NCI-H1694 (cell line): ENCODE measurements around the gene TCN2.
"Not testable (repeated sequence)": the region's sequence is repeated elsewhere in the genome, so short reads cannot be mapped to it uniquely, and the experiment has no call there.

Experiments used
- DNase-seq: peaks from one replicate; lab custom pipeline; 2025; lab: John Stamatoyannopoulos, UW

The TCN2 gene

DNA sequence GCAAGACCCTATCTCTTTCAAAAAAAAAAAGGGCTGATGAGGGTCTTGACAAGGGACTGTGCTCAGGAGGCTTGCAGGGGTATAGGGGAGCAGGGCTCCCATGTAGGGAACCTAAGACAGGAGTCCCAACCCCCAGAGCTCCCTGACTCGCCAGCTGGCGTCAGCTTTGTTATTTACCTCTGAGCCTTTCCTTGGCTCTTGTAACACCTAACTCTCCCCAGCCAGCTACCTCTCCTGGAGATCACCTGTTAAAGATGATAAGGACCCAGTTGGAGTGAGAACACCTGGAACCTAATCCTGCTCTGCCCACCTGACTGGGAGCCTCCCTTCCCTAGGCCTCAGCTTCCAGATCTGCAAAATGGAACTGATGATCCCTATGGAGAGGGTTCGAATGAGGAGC, 41.9 kb downstream of the TCN2 start:
- DNase-seq: no peak

DNA sequence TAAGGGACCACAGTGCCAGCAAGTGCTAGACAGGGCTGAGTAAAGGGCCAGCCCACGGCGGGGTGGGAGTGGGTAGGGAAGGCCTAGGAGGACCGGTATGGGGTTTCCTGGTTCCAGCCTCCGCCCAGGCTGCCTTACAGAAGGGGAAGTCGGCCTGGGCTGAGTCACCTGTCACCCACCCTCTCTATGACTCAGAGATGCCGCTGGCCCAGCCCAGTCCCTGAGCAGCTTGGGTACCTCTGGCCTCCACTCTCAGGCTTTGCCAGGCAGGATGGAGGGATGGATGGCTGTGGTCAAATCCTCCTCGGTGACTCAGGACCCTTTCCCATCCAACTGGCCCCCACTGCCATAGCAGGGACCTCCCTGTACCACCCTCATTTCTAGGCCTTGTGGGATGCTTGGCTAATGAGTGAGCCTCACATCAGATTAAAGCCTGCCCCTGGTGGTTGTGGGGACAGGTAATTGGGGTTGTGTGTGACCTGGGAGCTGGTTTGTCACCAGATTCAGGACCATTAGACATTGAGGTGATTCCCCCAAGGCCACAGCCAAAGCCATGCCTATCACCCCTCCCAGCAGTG, 42.5 kb downstream of the TCN2 start:
- no peak for DNase-seq

DNA sequence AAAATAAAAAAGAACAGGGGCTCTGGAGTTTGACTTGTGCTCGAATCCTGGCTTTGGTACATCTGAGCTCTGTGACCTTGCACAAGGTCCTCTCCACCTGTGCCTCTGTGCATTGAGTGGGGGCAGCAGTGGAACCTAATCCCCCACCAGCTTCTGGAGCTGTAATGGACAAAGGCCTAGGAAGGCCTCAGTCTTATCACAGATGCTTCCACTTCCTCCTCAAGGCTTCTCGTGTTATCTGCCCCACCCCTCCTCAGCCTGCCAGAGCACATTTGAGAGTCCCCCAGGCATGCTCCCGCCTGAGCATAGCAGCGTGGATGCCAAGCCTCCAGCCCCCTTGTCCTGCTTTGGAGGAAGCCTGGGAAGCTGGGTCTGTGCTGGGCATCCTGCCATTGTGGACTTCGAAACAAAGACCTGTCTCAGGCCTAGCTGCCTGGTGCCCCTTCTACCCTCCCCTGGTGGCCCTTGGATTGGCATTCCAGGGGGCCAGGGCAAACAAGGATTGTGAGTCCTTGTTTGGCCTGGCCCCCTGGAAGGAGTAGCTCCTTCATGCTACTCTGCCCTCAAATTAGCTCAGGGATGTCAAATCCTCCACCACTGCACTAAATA, 43.6 kb downstream of the TCN2 start:
- DNase-seq: no peak

DNA sequence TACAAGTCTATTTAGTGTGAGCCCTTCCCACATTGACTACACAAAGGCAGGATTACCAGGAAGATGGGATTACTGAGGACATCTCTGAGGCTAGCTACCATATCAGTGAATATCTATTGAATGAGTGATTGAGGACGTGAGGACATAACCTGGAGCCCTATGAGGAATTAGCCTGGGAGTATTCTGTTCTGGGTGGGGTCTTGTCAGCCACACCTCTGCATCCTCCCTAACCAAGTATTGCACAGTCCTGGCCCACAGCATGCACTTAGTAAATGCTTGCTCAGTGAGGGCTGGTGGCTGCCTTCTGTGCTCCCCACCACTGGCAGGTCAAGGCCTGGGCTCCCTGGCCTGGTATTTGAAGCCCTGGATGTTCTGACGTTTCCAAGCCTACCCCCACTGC, 45.9 kb downstream of the TCN2 start:
- no peak for DNase-seq

DNA sequence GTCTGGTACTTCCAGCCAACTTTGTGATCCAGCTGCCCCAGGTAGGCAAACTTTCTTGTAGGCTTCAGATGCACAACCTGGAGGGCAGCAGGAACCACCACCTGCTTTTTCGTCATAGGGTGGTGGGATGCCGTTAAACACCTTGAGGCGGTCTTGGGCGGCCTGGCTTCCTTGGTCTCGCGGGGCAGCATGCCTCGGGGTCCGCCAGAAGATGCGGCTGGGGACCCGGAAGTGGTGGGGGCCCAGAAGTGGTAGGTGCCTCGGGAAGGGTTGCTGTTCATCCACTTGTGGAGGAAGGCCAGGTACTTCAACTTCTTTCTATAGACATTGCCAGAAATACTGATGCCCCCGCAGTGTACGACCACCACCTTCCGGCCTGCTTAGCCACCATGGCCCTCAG, 47.4 kb downstream of the TCN2 start:
- no peak for DNase-seq

DNA sequence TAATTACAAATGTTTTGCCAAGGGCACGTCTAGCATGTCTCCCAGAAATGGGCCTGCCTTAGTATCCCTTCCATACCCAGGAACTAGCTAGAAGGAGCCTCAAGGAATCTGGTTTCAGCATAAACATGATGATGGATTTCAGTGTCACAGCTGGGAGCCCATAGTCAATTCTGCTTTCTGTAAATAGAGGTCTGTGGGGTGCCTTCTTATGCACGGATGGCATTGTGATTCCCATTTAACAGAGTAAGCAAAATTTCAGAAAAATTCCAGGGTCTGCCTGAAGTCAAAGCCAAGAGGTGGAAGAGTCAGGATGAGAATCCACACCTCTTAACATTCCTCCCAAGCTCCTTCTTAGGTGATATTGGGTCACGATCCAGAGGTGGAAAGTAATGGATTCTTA, 48.6 kb downstream of the TCN2 start:
- DNase-seq: no peak

DNA sequence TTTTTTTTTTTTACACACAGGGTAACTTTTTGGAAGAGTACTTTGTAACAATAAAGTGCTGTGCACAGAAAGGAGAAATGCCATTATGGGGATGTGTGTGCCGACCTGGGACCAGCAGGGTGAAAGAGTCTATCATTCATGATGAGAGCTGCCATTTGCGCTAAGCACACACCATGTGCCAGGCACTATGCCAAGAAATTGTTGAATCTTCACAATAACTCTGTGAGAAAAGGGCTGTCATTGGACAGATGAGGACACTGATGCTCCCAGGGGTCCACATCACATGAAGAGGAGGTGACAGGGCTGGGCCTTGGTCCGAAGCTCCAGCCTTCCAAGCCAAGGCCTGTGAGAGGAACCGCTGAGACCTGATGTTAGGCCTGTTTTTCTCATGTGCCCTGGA, 55.1 kb downstream of the TCN2 start:
- no peak for DNase-seq

DNA sequence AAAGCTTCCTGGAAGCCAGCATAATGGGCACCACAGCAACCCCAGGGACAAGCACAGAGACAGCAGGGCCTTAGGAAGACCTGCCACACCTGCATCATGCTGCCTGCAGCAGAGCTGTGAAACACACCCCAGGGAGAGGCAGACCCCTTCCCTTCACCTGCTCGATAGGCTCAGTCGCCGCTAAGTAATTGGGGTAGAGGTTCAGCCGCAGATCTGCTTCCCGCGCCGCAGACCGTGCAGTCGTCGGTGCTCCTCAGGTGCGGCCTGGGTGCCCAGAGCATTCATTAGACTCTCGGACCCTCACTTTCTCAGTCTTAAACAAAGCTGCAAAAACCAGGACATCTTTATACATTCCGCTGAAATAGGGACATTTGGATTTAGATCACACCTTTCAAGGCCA, 57.8 kb downstream of the TCN2 start:
- DNase-seq: no peak

DNA sequence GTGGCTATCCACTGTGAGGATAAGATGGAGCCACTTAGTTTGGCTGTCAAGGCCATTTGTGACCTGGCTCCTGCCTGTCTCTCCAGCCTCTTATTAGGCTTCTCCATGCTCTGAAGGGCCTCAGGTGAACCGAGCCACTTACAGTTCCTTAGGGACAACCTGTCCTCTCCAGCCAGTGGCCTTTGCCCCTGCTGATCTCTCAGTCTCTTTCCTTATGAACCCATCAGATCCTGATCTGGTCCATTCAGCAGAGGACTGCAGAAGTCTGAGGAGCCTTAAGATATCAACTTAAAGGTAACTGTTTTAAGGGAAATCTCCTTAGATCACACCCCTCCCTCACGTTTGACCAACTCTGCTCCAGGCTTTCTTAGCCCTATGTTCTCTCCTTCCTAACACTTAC, 58.3 kb downstream of the TCN2 start:
- DNase-seq: no peak

DNA sequence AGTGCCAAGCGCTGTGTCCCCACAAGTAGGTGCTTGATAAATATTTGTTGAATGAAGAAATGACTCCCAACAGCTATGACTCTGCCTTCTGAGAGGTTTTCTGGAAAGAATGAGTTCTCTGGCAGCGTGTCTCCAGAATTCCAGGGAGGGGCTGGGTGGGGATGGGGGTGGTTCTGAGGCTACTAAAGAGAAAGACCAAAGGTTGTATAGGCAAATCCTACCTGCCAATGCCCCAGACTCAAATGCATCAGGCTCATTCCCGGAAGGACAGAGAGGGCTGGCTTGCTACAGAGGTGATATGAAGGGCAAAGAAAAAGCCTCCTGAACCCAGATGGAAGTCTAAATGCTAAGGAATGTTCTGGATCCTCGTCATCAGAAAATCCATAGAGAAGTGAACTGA, 58.8 kb downstream of the TCN2 start:
- DNase-seq: no peak

DNA sequence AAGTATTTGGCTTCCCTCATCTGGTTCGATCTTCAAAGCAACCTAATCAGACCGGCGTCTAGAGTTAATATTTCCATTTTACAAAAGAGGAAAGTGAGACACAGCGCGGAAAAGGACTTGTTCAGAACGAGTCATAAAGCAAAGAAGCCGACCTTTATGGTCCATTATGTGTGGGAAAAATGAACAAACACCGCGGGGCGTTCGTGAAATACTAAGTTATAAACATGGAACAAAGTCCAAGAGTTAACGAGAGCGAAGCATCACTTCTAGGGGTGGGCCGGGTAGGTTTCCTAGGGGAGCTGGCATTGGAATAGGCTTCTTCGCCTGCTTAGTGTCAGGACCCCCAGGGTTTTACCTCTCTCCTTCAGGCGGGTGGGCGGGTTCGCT, 60.1 kb downstream of the TCN2 start:
- no peak for DNase-seq

DNA sequence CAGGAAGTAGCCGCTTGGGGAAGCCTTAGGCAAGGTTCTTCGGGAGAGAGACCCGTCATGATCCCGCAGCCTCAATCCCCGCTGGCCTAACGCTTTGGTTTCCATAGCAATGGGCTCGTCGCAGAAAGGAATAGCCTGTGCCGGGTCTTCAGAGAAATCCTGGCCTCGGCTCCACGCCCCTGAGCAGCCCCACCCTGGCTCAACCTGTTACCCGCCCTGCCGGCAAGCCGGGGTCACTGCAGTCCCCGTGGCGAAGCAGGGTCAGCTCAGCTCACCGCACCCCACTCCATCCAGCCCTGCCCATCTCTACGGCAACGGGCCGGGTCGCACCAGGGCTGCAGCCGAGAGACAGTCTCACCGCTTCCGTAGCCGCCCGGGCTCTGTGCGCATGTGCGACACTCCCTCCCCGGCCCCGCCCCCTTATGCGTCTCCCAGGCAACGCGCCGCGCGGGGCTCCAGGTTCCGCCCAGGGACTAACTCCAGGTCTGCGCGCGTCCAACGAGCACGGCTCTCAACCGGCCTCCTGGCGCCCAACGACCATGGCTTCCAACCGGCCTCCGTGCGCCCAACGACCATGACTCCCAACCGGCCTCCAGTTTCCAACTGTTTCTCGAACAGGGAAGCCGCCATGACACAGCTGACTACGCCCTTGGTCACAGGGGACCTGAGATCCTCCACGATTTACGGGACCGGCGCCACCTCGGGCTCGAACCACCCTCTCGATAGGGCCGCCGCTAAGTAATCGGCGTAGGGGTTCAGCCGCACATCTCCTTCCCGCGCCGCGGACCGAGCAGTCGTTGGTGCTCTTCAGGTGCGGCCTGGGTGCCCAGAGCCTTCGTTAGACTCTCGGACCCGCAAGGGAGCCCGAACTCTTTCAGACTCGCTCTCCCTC, 60.8 kb downstream of the TCN2 start, which contains the start of gene DUSP18:
Gene DUSP18, minus strand, starts transcription at position 382 of the 892 bp plus-strand sequence. CDS start 3,872 bp downstream, outside the sequence.
- peak; percentile 53 for DNase-seq

DNA sequence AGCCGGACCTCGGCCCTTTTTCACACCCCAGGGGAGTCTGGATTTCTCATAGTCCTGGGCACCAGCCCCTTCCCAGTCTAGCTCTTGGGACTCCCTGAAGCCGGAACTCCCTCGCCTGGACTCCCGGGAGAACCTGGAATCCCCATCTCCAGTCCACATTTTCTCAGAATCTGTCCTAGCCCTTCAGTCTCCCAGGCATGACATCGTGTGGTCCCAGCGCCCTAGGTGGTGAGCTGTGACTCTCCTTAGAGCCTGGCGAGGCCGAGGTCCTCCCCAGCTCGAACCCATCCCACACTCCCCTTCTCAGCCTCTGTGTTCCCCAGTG, 61.4 kb downstream of the TCN2 start:
- no peak for DNase-seq

DNA sequence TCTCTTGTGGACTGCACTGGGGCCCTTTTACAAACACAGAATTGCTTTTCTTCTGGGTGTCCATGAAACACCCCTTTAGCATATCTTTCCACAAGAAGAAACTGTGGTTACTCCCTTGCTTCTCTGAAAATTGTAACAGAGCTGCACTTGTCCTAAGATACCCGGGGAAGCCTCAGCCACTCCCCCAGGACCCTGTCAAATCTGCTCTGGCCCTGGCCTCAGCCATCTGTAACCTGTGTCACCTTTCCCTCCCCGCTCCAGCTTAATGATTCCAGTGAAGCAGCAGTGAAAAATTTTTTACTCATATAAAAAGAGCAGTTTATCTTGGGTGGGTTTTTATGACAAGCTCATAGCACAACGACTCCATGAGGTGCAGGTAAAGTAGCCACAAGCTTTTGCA, 64.1 kb downstream of the TCN2 start:
- DNase-seq: no peak

DNA sequence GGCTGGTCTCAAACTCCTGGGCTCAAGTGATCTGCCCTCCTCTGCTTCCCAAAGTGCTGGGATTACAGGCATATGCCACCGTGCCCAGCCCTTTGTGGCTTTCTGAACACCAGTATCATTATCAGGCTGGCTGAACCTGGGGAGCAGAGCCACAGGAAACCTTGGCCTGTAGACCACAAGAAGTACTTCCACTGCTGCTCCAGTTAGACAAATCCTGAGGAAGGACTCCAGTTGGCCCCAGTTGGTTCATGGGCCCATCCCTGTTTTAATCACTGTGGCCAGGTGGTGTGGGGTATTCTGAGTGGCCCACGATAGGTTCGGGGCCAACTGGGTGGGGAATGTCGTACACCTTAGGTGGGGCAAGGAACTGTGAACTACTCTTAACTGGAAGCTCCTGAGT, 66.2 kb downstream of the TCN2 start:
- DNase-seq: no peak

DNA sequence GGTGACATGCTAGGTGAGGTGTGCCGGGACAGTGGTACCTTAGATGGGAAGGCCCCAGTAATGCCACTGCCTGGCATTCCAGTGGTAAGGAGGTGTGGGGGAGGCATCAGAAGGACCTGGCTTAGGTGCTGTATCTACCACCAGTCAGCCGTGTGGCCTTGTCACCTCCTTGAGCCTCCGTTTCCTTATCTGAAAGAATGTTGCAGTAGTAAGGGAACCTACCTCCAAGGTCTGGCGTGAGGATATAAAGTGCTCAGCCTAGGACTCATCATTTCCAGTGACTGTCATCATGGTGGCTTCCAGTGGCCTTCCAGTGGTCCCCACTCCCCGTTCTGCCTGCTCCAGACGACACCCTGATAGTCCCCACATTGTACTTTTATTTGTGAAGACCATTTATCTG, 67.5 kb downstream of the TCN2 start:
- no peak for DNase-seq

DNA sequence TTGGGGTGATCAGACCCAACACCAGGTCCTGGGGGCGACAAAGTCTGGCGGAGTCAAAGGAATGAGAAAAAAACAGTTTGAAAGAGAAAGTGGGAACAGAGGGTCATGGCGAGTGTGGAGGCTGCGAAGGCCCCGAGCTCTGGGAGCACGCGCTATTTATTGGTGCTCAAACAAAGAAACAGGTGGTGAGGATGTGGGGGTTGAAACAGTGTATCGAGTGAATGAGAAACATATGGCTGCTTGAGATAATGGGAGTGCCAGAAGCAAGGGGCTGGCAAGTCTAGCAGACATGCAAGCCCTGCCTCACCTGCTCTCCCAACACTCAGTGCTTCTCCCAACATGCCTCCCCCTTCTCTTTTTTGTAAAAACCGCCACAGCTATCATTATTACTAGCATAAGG, 68.5 kb downstream of the TCN2 start:
- peak; percentile 29 for DNase-seq

DNA sequence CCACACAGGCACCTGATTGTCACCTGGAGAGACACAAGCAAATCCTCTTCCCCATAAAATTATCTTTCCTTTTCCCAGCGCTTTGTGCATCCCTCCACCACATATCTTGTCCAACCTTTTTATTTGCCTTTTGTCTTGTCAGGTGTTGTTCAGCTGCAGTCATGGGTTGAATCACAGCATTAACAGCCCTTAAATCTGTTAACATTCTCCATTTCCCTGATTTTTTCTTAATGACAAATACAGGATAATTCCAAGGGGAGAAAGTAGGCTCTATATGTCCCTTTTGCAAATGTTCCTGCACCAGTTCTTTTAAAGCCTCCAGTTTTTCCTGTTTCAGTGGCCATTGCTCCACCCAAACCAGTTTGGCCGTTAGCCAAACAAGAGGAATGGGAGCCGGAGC, 69.6 kb downstream of the TCN2 start:
- not testable (repeated sequence) for DNase-seq
